NCI-H2196 (cell line): Measurements from ENCODE around the gene PPP2R2B.

Experiments used
- DNase-seq: peaks from one replicate; lab custom pipeline; 2025; ENCODE audit not compliant: unreplicated experiment; lab: John Stamatoyannopoulos, UW

PPP2R2B gene

DNA sequence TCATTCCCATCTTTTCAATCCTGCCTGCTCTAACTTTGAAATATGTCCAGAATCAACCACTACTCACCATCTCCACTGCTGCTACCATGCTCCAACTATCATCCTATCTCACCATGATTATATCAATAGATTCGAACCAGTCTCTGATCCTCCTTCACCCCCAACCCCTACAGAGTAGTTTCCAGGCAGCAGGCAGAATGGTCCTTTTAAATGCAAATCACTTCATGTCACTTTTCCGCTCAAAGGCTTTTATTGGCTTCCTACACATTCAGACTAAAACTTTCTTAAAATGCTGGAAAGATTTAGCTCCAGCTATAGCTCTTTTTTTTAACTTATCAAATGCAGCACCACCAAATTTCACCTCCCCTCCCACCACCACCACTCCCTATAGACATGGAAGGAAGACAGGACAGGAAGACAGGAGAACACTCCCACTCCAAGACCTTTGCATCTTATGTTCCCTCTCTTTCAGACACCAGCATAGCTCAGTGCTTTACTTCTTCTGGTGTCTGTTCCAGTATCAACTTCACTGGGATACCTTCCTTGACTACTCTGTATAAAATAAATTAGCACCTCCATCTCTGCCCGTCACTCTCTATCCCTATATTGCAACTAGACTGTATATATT is 9.9 kb upstream of the PPP2R2B start:
- no peak for DNase-seq

DNA sequence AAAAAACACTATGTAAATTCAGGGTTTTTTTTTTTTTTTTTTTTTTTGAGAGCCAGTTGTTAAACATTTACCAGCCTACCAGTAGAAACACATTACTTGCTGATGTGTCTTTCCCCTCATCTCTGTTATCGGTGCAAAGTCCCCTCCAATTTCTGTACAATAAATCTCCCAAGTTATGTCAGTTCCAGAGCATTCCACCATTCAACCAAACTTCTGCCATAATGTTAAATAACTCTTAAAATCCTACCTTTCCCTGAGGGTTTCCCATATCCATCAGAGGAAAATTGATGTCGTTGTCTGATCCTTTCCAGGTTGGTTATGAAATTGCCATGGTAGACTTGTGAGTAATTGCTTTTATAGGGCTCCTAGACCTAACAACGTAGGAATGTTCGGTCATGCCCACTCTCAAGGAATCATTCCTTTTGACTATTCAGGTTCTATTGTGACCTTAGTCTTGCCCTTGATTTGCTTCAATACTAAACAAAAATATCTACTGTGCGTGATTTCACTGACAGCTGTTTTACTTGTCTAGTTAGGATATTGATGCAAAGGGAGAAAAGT is 5.6 kb upstream of the PPP2R2B start:
- DNase-seq = no peak

- DNase-seq = no peak
These were observed 5.0 kb upstream of the PPP2R2B start for GRCh38 chr5:146883511-146883910.

DNA sequence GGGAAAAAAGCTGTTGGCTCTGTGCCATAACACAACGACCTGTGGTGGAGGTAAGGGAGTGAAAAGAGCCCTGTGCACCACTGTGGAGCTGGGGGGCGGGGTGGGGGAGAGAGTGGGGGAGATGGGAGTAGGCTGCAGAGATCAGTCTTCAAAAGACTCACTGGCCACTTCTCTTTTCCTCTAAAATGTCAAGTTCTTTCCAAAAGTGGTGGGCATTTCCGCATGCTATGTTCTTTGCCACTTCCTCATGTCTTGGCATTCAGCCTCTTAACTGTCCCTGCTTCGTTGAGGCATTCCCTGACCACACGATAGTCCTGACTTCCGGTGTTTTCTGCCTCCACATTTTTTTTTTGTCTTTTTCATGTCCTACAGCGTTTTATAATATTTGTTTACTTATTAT is 2.4 kb upstream of the PPP2R2B start:
- no peak for DNase-seq

DNA sequence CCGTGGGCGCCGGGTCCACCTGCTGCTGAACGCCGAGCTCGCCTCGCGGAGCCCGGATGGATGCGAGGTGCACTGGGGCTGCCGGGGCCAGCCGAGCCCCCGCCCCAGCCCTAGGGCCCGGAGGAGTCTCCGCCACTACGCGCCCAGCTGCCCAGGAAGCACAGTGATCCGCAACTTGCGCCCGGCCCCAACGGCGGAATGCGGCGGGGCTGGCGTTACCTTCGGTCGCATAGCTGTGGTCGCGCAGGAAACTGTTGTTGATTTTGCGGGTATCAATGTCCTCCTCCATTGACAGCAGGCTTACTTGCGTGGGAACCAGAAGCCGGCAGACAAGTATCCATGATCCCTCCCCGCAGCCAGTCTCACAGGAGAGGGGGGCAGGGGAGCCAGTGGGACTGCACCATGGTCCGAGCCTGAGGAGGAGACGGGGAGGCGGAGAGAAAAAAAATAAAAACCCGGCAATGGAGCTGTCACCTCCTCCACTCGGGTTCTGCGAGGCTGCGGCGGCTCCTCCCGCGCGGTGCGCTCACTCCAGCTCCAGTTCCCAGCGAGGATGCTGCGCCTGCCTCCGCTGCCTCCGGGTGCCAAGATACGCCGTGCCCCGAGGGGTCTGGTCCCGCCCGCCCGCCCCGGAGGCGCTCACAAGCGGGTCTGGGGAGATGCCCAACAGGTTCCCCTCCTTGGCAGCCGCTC is 628 bp downstream of the PPP2R2B start:
- DNase-seq = peak; percentile 22

GRCh38 chr5:146877178-146877681 is 1.3 kb downstream of the PPP2R2B start:
- DNase-seq = no peak

DNA sequence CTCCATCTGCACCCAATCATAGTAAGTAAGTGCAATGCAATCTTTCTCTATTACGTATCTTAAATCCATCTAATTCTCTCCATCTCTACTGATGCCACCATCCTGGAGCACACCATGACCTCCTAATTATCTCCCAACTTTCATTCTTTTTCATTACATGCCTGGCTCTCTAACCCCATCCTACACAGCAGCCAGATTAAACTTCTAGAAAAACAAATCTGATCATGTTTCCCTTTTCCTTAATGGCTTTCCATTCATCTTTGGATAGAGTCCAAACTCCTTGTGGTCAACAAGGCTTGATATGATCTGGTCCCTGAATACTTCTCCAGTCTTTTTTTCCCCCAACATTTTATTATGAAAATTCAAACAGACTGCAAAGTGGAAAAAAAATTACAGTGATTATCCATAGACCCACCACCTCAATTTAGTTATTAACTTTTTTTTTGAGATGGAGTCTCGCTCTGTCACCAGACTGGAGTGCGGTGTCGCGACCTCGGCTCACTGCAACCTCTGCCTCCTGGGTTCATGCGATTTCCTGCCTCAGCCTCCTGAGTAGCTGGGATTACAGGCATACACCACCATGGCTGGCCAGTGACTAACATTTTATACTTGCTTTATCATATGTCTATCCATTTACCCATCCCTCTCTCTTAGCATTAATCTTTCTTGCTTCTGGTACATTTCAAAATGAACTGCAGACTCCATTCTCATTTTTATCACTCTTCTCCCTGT is 5.2 kb downstream of the PPP2R2B start:
- DNase-seq = peak; percentile 31

DNA sequence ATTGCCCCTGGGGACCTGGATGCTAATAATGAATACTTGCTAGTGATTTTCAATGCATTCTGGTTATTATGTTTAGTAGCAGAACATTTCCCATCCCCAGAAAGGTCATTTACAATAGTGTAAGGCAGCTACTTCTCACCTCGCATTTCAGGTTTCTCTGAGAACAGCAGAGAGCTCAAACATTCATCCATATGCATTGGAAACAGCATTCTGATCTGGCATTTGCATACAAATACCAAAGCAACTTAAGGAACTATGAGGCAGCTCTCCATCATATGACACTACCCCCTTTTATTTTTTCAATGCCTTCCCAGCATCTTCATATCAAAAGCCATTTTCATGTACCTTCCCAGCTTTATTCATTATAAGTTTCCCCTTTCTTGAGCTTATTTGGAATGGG is 6.4 kb downstream of the PPP2R2B start:
- DNase-seq = no peak

GRCh38 chr5:146867996-146868708 is 10.4 kb downstream of the PPP2R2B start:
- DNase-seq = peak; percentile 16

DNA sequence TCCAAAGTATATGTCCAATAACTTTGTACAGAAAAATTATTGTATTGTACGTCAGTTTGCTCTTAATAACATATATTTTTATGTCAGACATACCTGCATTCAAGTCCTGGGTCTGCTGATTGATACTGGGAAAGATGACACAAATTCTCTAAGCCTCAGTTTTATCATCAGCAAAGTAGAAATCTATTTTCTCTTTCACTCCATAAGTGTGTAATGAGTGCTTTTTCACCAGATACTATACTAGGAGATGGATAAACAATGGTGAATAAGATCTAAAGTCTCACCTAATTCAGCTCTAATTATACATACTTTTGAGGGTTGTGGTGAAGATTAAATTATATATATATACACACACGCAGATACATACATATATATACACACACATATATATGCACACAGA is 12.3 kb downstream of the PPP2R2B start:
- no peak for DNase-seq

DNA sequence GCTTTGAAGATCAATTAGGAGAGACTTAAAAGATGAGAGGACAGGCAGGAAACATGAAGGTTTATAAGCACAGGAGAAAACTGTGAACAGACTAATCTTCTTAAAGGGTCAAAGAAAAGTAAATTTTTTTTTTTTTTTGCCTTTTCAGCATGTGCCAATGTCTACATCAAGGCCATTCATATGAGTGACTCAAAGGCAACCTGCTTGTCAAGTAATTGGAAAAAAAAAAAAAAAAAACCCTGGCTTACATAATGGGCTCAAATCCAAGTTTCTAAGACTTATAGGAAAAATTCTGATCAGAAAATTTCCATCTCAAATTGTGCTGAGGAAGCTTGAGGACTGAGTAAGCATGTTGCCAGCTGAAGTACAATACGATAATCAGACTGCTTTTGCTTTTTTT is 15.9 kb downstream of the PPP2R2B start:
- DNase-seq = no peak

GRCh38 chr5:146860213-146860893 is 18.2 kb downstream of the PPP2R2B start:
- DNase-seq = no peak

DNA sequence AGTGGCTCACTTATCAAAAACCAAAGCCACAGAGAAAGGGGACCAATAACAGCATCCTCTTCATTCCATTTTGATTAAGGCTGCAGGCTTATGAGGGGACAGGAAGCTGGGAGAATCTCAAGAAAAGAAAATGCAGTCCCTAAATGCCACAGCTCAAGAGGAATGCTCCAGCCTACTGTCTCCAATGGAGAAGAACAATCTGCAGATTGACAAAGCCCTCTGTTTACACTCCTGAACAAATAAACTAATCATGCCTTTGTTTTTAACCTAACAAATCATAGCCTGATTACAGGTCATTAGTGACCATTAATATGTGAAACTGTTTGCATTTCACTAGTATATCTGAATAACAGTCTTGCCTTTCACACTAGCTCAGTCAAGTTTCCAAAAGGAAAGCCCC is 26.5 kb downstream of the PPP2R2B start:
- DNase-seq = no peak

GRCh38 chr5:146851133-146851532 is 27.4 kb downstream of the PPP2R2B start:
- DNase-seq = no peak

DNA sequence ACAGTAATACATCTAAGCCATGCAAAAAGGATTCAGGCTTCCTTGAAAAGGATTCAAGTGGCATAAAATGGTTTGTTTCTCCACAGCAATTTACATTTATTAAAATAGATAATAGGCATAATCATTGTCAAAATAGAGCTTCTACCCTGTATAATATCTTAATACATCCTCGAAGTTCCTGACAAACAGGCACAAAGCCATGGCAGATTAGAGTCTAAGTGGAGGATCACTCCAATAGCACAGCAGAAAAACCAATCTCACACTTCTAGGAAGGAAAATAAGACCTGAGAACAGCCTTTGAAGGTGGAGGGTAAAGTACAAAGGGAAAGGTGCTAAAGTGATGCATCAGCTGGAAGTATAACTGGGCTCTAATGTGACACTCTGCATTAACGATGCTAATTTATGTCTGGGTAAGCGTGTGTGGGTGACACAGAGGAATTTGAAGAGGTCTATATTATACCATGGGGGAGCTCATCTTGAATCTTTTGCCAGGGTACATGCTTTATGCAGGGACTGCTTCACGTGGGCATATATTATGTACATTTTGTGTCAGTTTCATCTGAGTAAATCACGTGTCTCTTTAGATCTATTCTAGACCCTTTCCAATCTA is 28.8 kb downstream of the PPP2R2B start:
- no peak for DNase-seq

DNA sequence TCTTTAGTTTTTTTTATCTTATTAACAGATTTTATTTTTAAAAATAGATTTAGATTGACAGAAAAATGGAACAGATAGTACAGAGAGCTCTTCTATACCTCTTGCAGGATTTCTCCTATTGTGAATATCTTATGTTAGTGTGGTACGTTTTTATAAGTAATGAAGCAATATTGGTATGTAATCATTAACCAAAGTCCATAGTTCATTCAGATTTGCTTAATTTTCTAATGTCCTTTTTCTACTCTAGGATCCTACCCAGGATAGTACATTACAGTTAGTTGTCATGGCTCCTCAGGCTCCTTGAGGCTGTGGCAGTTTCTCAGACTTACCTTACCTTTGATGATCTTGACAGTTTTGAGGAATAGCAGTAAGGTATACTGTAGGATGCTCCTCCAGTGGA is 30.4 kb downstream of the PPP2R2B start:
- no peak for DNase-seq

- DNase-seq = no peak
These were observed 38.5 kb downstream of the PPP2R2B start for GRCh38 chr5:146840016-146840415.

DNA sequence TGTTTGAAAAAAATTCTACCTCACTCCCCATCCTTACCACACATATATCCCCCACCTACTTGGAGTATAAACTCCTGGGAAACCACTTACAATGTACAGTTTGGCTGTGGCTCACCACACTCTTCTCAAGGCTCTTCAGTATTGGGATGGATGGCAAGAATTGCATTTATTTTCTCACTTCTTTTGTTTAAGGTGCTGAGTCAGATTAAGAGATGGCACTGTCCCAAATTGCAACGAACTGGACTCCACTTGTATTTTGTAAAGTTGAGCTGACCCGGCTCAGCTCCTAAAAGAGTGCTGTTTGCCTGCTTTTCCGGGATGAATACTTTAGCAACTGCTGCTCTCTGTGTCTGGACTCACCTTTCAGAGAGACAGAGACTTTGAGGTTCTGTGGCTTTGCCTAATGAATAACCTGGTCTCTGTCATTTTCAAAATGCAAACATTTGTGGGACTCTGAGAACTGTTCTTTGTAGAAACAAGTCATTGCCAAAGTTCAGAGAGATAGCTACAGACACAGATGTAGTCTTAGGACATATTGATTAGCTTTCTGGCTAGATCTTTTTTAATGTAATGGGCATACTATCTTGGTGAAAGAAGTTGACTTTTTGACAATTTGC is 42.2 kb downstream of the PPP2R2B start:
- no peak for DNase-seq

DNA sequence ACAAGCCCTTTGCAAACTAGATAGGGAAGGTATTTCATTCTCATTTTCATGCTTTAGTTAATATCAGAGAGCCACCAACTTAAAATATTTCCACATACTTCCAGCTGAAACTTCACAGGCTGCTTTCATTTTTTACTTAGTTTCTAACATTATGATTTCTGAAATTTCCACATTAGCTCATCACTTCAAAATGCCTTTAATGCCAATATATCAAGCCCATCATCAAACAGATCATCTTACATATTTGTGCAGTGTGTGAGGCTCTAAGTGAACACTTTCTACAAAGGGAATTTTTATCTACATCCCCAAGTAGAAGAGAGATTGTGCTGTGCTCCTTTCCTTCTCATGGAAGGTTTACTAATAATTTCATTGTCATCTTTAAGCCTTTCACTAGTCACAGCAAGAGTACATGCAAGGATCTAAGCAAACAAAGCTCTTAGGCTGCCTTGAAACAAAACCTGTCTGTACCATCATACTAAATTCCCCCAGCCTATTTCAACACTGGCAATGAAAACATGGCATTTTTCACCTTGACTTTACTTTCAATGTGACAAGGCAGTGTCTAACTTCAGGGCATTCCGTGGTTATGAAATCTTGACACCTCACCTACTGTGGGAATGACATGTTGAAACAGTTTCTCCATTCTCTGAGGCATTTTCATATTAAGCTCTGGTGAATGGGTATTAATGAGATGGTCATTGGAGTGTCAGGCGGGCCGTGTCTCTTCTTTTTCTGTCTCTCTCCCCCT is 45.4 kb downstream of the PPP2R2B start:
- DNase-seq = no peak
